GM19238 (cell line): ENCODE results near the gene AHNAK2.

Experiments used
- DNase-seq: peaks from one replicate; pipeline ENCODE4 v3.0.0; 2011; ENCODE audit warnings: low spot score; ENCODE audit not compliant: insufficient read length

AHNAK2 gene

GRCh38 chr14:105012171-105012985, 34.2 kb upstream of the AHNAK2 start:
- DNase-seq = no peak

- DNase-seq = no peak
These were observed 33.3 kb upstream of the AHNAK2 start for GRCh38 chr14:105011312-105011990.

GRCh38 chr14:105010891-105011291, 32.7 kb upstream of the AHNAK2 start:
- DNase-seq = no peak

GRCh38 chr14:105010106-105010505, 31.9 kb upstream of the AHNAK2 start:
- DNase-seq = no peak

GRCh38 chr14:105007593-105008264, 29.6 kb upstream of the AHNAK2 start:
- no peak for DNase-seq

GRCh38 chr14:105006831-105007592, 28.8 kb upstream of the AHNAK2 start:
- no peak for DNase-seq

GRCh38 chr14:105005929-105006830, 28.0 kb upstream of the AHNAK2 start:
- no peak for DNase-seq

- DNase-seq = no peak
These were observed 27.3 kb upstream of the AHNAK2 start for GRCh38 chr14:105005329-105005928.

GRCh38 chr14:104999361-104999760, 21.2 kb upstream of the AHNAK2 start:
- DNase-seq = no peak

- DNase-seq = no peak
These were observed 20.6 kb upstream of the AHNAK2 start for GRCh38 chr14:104998801-104999200.

GRCh38 chr14:104996483-104996882, 18.3 kb upstream of the AHNAK2 start:
- no peak for DNase-seq

GRCh38 chr14:104996032-104996431, 17.9 kb upstream of the AHNAK2 start:
- no peak for DNase-seq

GRCh38 chr14:104994978-104995377, 16.8 kb upstream of the AHNAK2 start:
- no peak for DNase-seq

GRCh38 chr14:104993808-104994591, 15.8 kb upstream of the AHNAK2 start:
- DNase-seq = no peak

- DNase-seq = no peak
These were observed 15.1 kb upstream of the AHNAK2 start for GRCh38 chr14:104993306-104993705.

GRCh38 chr14:104992501-104992900, 14.3 kb upstream of the AHNAK2 start:
- DNase-seq = no peak

- DNase-seq = no peak
These were observed 13.7 kb upstream of the AHNAK2 start for GRCh38 chr14:104991896-104992230.

- DNase-seq = no peak
These were observed 11.8 kb upstream of the AHNAK2 start for GRCh38 chr14:104989951-104990303.

GRCh38 chr14:104989236-104989950, 11.2 kb upstream of the AHNAK2 start:
- no peak for DNase-seq
